GM20431 (cell line): ENCODE measurements around the gene G0S2.

ENCODE experiments used
- in situ Hi-C: fragments of 300-500 bp; cut with MseI, MboI; formaldehyde crosslinking; loops from one replicate; pipeline ENCODE4 v1.15.0; 2020; ENCODE audit warnings: low sequenced_read_pairs; ENCODE audit not compliant: unreplicated experiment

The G0S2 gene

DNA sequence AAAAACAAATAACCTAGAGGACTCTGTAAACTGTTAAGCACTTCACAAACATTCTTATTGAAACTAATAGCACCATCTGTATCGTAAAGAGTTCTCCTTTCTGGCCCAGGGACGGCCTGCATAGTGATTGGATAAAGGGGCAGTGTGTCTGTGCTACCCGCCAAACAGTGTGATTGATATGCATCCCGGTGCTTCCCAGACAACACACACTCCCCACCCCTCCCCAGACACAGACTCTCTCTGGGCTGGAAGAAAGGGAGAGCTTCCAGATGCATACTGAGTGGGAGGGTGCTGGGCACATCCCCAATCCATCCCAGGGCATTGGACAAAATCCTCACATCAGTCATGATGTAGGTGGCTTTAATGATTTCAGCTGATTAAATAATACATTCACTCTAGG, 33.1 kb downstream of the G0S2 start:
- in situ Hi-C loops = no loop called here

DNA sequence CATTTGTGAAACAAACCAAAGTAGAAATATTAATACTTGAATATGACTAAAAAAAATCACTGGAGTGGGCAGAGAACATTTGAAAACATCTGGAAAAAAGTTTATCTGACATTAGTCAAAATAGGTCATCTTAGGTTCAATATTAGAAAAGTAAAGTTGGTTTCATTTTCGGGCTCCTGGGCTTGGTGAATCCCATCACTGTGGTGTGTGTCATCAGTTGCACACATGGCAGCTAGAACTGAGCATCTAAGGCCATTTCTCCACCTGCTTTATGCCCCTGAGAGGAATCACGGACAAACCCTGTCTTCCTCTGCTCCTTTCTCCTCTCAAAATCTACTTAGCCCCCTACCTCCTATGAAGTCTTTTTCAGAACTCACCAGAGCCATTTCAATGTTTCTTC, 34.9 kb downstream of the G0S2 start:
- in situ Hi-C loops = no loop called here

DNA sequence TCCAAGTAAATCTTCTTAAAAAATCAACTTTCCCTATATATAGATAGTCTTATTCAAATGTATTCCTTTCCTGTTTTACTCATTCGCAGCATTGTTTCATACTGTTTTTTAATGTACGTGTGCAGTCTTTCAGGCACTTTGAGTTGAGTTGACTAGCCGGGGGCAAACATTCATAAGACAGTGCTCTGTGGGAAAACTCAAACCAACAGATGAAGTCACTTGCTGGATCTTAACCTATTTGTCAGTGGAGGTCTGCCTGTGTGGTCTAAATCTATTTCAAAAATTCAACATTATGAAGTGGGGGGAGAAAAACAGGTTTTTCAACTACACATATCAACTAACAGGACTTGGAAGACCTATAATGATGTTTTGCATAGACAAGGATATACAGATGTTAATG, 35.6 kb downstream of the G0S2 start:
- in situ Hi-C loops = no loop called here

DNA sequence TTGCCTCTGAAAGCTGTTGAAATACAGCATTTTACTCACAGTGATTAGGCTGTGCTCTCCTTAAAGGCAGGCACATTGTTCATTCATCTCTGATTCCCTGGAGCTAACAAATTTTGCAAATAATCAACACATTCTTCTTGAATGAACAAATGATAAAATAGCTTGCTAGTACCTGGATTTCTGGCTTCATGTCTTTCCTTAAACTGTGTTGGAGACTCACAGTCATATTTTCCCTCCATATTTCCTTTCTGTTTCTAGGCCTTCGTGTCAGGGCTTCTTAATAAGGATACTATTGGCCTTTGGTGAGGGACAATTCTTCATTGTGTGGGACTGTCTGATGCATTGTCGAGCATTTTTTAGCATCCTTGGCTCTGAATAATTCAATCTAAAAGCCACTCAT, 39.1 kb downstream of the G0S2 start:
- in situ Hi-C loops = no loop called here

DNA sequence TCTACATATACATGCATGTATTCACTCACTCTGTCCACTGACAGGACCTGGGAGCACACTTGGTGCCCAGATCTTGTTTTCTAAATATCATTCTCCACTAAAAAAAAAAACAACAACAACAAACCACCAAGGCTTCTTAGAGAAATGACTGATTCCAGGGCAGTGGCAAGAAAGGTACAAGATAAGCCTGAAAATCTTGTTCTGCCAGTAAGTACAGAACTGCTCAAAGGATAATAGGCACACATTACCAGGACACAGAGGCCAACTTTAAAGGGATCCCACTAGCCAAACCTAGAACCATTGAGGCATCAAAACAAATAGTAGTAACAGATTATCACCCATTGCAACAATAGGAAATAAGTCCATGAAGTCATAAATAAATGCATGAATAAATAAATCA, 40.1 kb downstream of the G0S2 start:
- in situ Hi-C loops = no loop called here

DNA sequence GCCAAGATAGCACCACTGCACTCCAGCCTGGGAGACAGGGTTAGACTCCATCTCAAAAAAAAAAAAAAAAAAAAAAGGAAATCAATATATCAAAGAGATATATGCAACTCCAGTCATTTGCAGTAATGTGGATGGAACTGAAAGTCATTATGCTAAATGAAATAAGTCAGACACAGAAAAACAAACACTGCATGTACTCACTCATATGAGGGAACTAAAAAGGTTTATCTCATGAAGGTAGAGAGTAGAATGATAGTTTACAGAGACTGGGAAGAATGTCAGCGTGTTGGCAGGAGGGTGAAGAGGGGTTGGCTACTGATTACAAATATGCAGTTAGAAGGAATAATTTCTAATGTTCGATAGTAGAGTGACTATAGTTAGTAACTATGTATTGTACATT, 42.6 kb downstream of the G0S2 start:
- in situ Hi-C loops = no loop called here

DNA sequence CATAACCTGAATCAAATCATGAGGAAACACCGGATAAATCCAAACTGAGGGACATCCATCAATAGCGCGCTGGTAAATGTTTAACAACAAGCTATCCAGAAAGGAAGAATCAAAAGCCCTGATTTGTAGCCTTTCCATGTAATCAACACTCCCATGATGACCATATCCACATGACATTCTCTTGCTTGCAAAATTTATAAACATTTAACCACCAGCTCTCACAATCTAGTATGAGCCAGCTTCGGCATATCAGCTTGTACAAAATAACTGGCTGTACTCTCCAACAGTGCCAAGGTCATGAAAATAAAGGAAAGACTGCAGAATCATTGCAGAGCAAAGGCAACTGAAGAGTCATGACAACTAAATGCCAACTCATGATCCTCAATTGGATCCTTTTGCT, 45.1 kb downstream of the G0S2 start:
- in situ Hi-C loops = no loop called here

DNA sequence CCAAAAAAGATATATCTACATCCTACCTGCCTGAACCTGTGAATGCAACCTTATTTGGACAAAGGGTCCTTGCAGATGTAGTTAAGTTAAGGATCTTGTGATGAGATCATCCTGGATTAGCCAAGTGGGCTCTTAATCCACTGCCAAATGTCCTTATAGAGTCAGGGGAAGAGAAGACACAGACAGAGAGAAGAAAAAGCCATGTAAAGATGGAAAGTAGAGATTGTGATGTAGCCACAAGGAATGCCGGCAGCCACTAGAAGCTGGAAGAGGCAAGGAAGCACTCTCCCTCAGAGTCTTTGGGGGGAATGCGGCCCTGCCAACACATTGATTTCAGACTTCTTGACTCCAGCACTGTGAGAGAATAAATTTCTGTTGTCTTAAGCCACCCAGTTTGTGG, 45.6 kb downstream of the G0S2 start:
- in situ Hi-C loops = no loop called here

DNA sequence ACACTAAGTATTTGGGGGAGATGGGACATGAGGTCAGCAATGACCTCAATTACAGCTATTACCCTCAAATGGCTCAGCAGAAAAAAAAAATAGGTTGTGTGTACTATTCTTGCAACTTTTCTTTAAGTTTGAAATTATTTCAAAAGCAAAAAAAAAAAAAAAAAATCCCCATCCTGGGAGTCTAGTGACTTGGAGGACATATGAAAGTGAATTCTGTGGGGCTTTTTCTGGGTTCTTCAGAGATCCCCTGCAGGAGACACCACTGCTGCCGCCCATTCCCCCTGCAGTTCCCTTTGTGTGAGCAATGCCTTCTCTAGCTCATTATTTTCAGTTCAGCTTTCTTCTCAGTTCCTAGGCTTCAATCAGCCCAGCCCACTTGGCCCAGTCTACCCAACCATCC, 46.1 kb downstream of the G0S2 start:
- in situ Hi-C loops = no loop called here

DNA sequence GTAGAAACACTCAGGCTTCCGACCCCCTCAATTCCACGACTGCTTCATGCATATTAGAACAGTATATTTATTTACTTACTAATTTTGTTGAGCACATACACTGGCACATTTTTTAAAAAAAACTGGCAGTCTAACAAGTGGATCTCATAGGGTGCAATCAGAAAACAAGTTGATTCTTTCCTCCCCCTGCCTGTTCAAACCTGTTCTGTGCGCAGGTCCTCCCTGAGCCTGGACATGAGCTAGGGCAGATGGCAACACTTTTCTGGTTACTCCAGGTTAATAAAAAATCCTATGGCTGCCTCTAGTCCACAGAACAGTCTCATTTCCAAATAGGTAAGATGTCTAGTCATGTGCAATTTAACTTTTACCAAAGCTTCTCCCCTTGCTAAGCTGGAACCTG, 48.1 kb downstream of the G0S2 start:
- in situ Hi-C loops = no loop called here

DNA sequence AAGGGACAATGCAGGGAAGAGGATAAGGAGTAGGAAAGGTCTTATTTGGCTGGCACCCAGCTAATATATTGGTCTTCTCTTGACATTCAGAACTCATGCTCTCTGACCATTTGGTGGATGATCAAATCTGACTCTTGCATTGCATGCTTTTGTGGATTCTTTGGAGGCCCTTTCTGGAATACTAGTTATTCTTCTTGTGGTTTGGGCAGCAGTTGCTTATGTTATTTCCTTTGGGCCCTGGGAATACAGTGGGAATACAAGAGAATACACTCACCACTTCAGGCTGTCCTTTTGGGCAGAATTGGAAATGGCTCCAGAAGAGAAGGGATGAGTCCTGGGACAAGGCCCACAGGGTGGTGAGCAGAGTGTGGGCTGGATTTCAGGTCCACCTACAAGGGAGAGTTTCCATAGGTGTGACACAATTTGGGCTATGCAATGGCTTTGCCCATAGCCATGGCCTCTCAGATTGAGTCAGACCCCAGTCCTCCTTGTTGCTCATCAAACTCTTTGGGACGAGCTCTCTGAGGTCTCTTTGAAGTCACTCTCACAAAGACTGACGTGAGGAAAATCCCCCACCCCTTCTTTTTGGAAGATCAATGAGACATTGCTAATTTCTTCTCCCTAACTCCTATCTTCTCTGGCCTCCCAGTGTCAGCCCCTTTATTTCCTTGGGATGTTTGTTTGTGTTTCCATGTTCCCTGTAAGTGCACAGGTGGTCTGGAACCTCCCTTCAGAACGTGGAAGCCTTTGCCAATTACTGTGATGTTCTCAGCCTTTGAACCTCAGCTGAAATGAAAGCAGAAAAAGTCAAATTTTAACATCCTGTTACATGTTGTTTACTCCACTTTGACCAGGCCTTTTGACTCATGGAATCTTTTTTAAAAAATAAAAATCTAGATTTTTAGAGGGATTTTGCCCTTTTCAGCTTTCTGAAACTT, 48.8 kb downstream of the G0S2 start:
- in situ Hi-C loops = no loop called here
